ENCODE results near the gene KATNAL2.

KATNAL2 gene

DNA sequence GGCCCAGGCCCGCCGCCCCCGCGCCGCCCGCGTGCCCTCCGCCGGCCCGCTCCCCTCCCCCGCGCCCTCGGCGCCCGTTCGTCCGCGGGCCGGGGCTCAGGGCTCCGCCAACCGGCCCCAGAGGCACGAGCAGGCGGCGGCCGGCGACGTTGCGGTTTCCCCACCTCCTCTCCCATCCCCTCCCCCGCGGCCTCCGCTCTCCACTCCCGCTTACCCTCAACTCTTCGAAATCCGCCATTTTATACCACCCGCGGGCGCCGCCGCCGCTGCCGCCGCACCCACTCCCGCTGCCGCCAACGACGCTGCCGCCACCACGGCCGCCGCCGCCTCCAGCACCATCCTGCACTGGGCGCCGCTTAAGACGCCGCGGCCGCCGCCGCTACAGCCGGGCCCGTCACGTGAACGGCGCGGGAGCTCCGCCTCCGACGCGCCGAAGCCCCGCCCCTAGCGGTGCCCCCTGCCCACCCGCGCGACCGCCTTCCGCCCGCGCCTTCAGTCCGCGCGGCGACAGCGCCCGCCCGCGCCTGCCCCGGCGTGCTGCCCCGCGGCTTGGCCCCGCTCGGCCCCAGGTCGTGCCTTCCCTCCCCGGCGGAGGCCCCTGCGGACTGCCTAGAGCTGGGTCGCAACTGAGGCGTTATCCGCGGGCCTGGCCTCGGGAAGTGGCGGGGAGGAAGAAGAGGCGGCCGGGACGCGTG, at the start of gene KATNAL2, which contains the start of gene PIAS2:
TSS of gene KATNAL2 (plus strand) at position 495 of the 695 bp plus-strand sequence. CDS start 29,271 bp downstream, outside the sequence.
TSS of gene PIAS2 (minus strand) at position 400 of the 695 bp plus-strand sequence. CDS start at position 238, 162 bp downstream.
- DNase-seq = peak; percentile 85

- DNase-seq = no peak
Observed at GRCh38 chr18:46868169-46868921, 49.1 kb upstream of the KATNAL2 start.

- DNase-seq = no peak
Observed at GRCh38 chr18:46877329-46877987, 39.9 kb upstream of the KATNAL2 start.

DNA sequence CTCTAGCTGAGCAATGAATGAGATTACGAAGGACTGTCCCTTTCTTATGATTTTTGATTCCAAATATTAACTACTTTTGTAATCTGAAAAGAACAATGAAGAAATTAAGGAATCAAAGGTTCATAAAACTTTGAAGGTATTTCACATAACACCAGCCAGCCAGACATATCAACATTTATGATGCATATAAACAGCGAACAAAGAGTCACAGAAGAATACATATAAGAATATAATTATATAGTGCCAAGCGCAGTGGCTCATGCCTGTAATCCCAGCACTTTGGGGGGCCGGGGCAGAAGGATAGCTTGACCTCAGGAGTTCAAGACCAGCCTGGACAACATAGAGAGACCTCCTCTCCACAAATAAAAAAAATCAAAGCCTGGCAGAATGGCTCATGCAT, 34.2 kb upstream of the KATNAL2 start:
- no peak for DNase-seq

- DNase-seq = no peak
Observed at GRCh38 chr18:46886893-46887292, 30.5 kb upstream of the KATNAL2 start.

DNA sequence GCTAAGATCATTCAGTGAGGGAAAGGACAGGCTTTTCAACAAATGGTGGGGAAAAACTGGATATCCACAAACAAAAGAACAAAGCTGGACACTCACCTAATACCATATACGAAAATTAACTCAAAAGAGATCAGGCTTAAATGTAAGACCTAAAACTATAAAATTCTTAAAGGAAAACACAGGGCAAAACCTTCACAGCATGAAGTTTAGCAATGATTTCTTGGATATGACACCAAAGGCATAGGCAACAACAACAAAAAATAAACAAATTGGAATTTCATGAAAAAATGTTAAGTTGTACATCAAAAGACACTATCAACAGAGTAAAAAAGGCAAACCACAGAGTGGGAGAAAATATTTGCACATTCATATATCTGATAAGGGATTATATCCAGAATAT, 28.4 kb upstream of the KATNAL2 start:
- DNase-seq = no peak

- no peak for DNase-seq
Observed at GRCh38 chr18:46891742-46892214, 25.6 kb upstream of the KATNAL2 start.

DNA sequence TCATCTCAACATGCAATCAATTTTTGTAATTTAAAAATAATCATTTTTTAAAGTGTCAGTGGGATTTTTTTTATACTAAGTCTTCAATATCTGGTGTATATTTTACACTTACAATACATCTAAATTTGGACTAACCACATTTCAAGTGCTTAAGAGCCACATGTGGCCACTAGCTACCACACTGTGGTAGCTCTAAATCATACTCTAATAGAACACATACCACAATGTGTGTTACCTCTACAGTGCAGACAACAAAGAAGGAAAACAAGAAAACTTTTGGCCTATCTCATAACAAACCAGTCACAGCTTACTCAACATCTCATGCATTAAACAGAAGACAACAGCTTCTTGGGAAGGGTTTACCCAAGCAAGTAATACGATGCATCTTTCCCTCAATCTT, 24.6 kb upstream of the KATNAL2 start:
- no peak for DNase-seq

- no peak for DNase-seq
Observed at GRCh38 chr18:46893360-46893759, 24.0 kb upstream of the KATNAL2 start.

DNA sequence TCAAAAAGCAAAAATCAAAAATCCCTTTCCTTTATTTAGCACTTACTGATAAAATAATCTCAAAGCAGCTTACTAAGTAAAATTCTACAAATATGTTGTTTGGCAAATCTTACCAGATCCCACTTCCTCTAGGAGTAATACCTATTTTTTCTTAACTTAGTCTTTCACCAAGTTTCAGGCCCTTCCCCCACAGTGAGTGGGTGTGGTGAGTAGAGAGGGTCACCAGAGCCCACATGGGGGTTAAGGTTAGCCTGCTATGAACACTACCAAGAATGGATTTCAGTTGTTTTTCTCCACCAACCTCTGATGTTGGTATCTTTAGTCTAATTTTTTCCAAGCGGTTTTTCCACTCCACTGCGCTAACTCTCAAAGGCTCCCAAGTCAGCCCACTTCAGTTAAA, 23.3 kb upstream of the KATNAL2 start:
- no peak for DNase-seq

- no peak for DNase-seq
Observed at GRCh38 chr18:46899274-46899948, 18.0 kb upstream of the KATNAL2 start.

- DNase-seq = no peak
Observed at GRCh38 chr18:46903406-46903805, 14.0 kb upstream of the KATNAL2 start.

GRCh38 chr18:46909497-46909896, 7.9 kb upstream of the KATNAL2 start:
- no peak for DNase-seq

DNA sequence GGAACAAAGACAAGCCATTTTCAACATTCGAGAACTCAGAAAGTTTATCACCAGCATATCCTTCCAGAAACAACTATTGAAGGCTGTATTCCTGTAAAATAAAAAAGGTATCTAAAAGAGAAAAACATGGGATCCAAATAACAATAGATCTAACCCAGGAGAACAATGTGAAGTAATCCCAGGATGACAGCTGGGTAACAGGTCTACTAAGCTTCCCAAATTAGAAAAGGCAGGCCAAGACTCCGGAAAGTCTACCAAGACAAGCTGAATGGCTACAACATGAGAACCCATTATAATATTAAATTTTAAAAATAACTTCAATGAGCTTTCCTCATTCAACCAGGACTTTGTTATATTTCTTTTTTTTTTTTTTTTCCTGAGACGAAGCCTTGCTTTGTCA, 6.5 kb upstream of the KATNAL2 start:
- no peak for DNase-seq

DNA sequence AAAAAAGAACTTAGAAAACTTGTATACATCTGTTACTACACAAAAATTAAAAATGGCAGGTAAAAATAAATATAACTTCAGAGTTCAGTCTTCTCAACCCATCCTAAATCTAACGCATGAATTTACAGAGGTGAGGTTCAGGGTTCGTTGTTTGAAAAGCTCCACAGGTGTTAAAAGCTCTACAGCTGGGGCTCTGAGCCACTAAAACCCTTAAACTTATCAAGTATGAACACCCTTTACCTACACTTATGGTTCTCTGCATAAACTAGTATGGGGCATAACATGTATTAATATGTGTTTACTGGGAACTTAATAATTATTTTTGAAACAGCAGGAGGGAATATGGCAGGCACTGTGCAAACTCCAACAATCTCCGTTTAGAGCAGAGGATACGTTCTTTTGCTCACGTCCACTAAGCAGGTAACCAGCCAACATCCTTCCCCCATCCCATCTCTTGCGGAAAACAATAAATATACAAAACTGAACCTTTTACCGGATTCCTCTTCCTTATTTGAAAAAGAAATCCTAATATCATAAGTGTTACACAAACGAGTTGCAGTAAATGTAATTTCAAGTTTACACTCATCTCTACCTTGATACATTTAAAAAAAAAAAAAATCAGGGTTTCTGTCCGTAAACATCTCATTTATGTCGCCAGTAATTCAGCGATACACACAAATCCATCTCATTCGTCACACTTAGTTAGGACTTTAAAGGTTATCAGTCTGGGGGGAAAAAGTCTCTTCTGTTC, 1.4 kb upstream of the KATNAL2 start:
- DNase-seq = no peak

- peak; percentile 46 for DNase-seq
Observed at GRCh38 chr18:46916551-46917107, 773 bp upstream of the KATNAL2 start.

GRCh38 chr18:46917803-46918600, 600 bp downstream of the KATNAL2 start:
- peak; percentile 3 for DNase-seq

DNA sequence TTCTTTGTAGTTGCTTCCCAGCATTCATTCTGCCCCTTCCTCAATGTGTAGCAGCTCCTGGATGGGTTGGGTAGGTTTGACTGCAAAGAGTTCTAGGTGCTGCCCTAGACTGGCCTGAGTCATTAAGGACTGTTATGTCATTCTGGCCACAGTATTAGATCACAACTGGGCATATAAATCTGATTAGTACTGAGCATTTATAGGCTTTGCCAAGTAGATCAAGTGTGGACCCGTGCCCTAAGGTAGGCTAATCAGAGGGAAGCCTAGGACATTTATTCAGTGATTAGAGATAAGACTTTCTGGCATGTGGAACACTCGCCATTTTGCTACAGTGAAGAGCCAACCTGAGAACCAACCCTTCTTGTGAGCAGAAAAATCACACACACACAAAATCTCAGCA, 2.7 kb downstream of the KATNAL2 start:
- DNase-seq = no peak

GRCh38 chr18:46920653-46921052, 3.3 kb downstream of the KATNAL2 start:
- no peak for DNase-seq

GRCh38 chr18:46939337-46939963, 22.0 kb downstream of the KATNAL2 start:
- no peak for DNase-seq
